Mesendoderm (in vitro differentiated cells): ENCODE data around the gene ZDHHC1.

Experiments
- DNase-seq: peaks from one replicate; pipeline ENCODE4 v3.0.0; 2013
- H2AK5ac ChIP-seq: 2 replicates; pipeline ENCODE4 v1.6.1; 2013; ENCODE audit warnings: low read length, inconsistent platforms
- H2BK120ac ChIP-seq: 2 replicates; pipeline ENCODE4 v1.6.1; 2013; ENCODE audit warnings: low read depth, mild to moderate bottlenecking, low read length, moderate library complexity, mixed read lengths
- H2BK15ac ChIP-seq: replicated peaks from 2 replicates; pipeline ENCODE4 v1.6.1; 2013; ENCODE audit warnings: low read depth, mild to moderate bottlenecking, moderate library complexity
- H2BK5ac ChIP-seq: 2 replicates; pipeline ENCODE4 v1.6.1; 2013; ENCODE audit warnings: low read length, inconsistent platforms
- H3K18ac ChIP-seq: 2 replicates; pipeline ENCODE4 v1.6.1; 2013; ENCODE audit warnings: mild to moderate bottlenecking, low read length, mixed read lengths
- H3K23ac ChIP-seq: one replicate; pipeline ENCODE4 v1.6.1; 2013; ENCODE audit warnings: low read length
- H3K27ac ChIP-seq: 2 replicates; pipeline ENCODE4 v1.5.1; 2013; ENCODE audit warnings: low read depth, mild to moderate bottlenecking, inconsistent platforms, low read length, moderate library complexity
- H3K27me3 ChIP-seq: 2 replicates; pipeline ENCODE4 v1.6.1; 2013; ENCODE audit warnings: low read length, control low read depth, mild to moderate bottlenecking, inconsistent platforms; ENCODE audit not compliant: insufficient read depth, poor library complexity
- H3K36me3 ChIP-seq: 2 replicates; pipeline ENCODE4 v1.6.1; 2013; ENCODE audit warnings: low read length, inconsistent platforms; ENCODE audit not compliant: control insufficient read depth, insufficient read depth
- H3K4ac ChIP-seq: one replicate; pipeline ENCODE4 v1.6.1; 2013; ENCODE audit warnings: low read depth, mild to moderate bottlenecking, low read length, moderate library complexity
- H3K4me1 ChIP-seq: 2 replicates; pipeline ENCODE4 v1.6.1; 2013; ENCODE audit warnings: low read depth, low read length, inconsistent platforms; ENCODE audit not compliant: control insufficient read depth
- H3K4me2 ChIP-seq: 2 replicates; pipeline ENCODE4 v1.6.1; 2013; ENCODE audit warnings: low read length
- H3K4me3 ChIP-seq: 2 replicates; pipeline ENCODE4 v1.5.1; 2013; ENCODE audit warnings: mild to moderate bottlenecking, low read length
- H3K56ac ChIP-seq: one replicate; pipeline ENCODE4 v1.6.1; 2013; ENCODE audit warnings: low read length
- H3K79me1 ChIP-seq: 2 replicates; pipeline ENCODE4 v1.6.1; 2013; ENCODE audit warnings: low read length, inconsistent platforms
- H3K79me2 ChIP-seq: 2 replicates; pipeline ENCODE4 v1.6.1; 2013; ENCODE audit warnings: mild to moderate bottlenecking, low read length; ENCODE audit not compliant: control insufficient read depth, insufficient read depth
- H3K9ac ChIP-seq: 2 replicates; pipeline ENCODE4 v1.6.1; 2013; ENCODE audit warnings: low read length, inconsistent platforms
- H4K5ac ChIP-seq: one replicate; pipeline ENCODE4 v1.6.1; 2013; ENCODE audit warnings: low read length
- H4K8ac ChIP-seq: one replicate; pipeline ENCODE4 v1.6.1; 2013; ENCODE audit warnings: low read depth, mild to moderate bottlenecking, control low read depth, low read length, moderate library complexity
- WGBS: extraction: QIAGEN DNeasy Blood & Tissue Kit; methylation state at CpG from one replicate; pipeline ENCODE4 v1.1.7; 2013; ENCODE audit warnings: low lambda C conversion rate, missing lambda C conversion rate; ENCODE audit not compliant: insufficient coverage; ENCODE audit errors: extremely low coverage; 5-methylcytosine and 5-hydroxymethylcytosine counted together

ZDHHC1 gene

DNA sequence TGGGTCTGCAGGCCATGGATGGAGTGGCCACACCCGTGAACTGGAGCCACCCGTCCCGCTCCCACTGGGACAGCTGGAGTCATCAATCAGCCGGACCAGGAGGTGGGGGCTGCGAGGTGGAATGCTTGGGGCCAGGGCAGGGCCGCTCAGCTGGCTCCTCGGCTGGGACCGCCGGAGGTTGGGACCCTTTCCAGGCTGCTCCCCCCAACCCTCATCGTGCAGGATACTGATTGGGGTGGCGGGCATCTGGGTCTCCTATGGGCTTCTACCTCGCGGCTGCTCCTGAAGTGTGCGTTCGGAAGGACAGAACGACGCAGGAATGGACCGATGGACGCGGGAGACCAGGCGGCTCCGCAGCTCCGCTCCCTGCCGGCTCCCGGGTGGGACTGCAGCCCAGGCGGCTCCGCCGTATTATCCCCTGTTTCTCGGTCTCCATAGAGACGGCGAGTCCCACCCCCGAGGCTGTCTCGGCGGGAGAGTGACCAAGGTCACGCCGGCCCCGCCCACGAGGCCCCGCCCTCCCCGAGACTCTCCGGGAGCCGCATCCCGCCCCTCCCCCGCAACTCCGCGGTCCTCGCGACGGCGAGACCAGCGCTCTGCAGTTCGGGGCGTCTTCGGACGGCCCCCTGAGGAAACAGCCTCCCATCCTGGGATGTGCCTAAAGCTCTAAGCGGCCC, 23.0 kb downstream of the ZDHHC1 start, which contains the start of gene TPPP3:
Gene TPPP3 (minus strand): TSS at position 388 of the 677 bp plus-strand sequence. CDS start 2,387 bp downstream, outside the sequence.
- H3K27me3 ChIP-seq = peaks cover 20% of the 10 kb centered on the region
- no peak within 1 kb of the TSS for H3K27ac ChIP-seq

DNA sequence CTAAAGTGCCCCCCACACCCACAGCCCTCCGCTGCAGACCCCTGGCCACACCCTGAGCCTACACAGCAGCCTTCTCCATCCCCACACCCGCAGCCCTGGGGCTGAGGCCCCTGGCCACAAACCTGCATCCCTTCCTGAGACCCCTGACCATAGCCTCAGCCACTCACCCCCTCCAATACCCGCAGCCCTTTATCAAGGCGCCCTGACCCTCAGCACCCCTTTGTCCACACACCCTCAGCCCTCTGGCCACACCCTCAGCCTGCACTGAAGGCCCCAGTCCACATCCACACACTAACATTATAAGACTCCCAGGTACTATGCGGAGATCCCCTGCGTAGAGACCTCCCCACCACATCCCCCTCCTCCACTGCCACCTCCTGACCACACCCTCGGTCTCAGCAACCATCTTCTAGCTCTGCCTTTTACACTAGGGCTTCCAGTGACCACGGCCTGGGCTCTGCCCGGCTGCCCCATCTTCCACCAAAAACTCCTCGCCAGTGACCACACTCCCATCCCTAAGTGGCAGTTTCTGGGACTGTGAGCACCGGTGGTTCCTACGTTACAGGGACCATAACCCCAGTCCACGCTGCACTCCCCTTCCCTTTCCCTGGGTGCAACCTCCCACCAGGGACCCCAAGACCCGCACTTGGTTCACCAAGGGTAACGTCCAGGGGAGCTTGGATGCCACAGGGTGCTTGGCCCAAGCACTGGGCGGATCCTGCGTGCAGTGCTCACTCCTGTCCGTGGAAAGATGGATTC, 23.8 kb downstream of the ZDHHC1 start:
- Histone ChIP-seq H3K56ac (no peak overlapping the region), H3K4me1 (peaks cover 1% of the 10 kb centered on the region), H3K36me3 (no peaks in the 10 kb centered on the region), H3K27ac (no peak overlapping the region), H3K23ac (no peak overlapping the region), H3K79me2 (no peaks in the 10 kb centered on the region), H2BK15ac (no peak overlapping the region), H2BK5ac (no peak overlapping the region), H3K4me3 (no peak overlapping the region), H3K79me1 (no peaks in the 10 kb centered on the region), H4K8ac (no peak overlapping the region), H3K9ac (no peak overlapping the region), H2BK120ac (no peak overlapping the region), H3K27me3 (peaks cover 20% of the 10 kb centered on the region), H2AK5ac (no peak overlapping the region), H3K18ac (no peak overlapping the region), H4K5ac (no peak overlapping the region), H3K4me2 (no peak overlapping the region), H3K4ac (no peak overlapping the region)
- no peak for DNase-seq
- no CpG with 5 or more reads among the region's 18 CpGs for WGBS

More for the DNA sequence above, 23.0 kb downstream of the ZDHHC1 start, which contains the start of gene TPPP3:
- Histone ChIP-seq H3K23ac (no peak within 1 kb of the TSS), H2BK5ac (no peak within 1 kb of the TSS), H3K18ac (no peak within 1 kb of the TSS), H3K79me1 (no peaks in the 10 kb centered on the region), H4K5ac (no peak within 1 kb of the TSS), H4K8ac (no peak within 1 kb of the TSS), H3K79me2 (no peaks in the 10 kb centered on the region), H3K56ac (peak within 1 kb of the TSS; percentile 64), H3K4me3 (no peak within 1 kb of the TSS), H3K4me2 (peak within 1 kb of the TSS; percentile 46), H3K4me1 (peaks cover 1% of the 10 kb centered on the region), H3K36me3 (no peaks in the 10 kb centered on the region), H3K9ac (peak within 1 kb of the TSS; percentile 21), H2BK15ac (no peak within 1 kb of the TSS), H2BK120ac (no peak within 1 kb of the TSS), H3K4ac (no peak within 1 kb of the TSS), H2AK5ac (no peak within 1 kb of the TSS)
- WGBS = no CpG with 5 or more reads among the region's 56 CpGs
- DNase-seq = peak; percentile 91

DNA sequence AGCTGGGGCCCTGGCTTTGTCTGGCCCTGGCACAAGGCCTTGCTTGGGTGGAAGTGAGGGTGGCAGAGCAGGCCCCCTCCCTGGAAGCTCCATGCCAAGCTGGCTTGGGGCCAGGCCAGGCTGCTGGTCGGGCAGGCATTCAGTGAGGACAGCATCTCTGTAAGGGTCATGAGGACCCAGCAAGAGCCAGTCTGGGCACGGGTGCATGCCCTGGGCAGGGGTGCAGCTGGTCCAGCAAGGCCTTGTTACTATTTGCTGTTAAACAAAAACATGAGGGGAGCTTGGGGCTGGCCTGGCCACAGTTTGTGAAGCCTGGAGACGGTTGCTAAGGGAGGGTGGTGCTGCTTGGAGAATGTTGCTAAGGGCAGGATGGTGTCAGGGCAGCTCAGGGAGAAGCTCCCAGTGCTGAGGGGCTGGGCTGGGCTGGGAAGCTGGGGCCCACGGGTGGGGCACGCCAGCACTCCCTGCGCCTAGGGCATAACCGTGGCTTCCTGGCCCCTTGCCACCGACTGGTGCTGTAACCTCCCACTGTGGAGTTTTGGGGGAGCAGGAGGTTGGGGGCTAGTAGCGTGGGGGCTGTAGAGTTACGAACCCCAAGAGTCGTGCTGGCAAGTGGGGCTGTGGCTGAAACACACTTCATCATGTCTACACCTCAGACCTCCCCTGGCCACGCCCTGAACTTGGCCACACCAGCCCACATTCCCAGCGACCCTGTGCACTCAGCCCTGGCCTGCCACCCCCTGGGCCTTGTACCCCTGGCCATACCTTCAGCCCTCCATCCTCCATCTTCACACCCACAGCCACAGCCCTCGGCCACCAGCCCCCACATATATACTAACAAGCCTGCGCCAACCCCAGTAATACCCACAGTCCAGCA, 24.6 kb downstream of the ZDHHC1 start:
- Histone ChIP-seq H3K56ac (no peak overlapping the region), H3K27ac (no peak overlapping the region), H2AK5ac (no peak overlapping the region), H3K36me3 (no peaks in the 10 kb centered on the region), H3K79me1 (no peaks in the 10 kb centered on the region), H3K27me3 (peaks cover 20% of the 10 kb centered on the region), H3K4me1 (peaks cover 1% of the 10 kb centered on the region), H3K4me3 (no peak overlapping the region), H2BK15ac (no peak overlapping the region), H2BK5ac (no peak overlapping the region), H3K4me2 (no peak overlapping the region), H3K9ac (no peak overlapping the region), H3K4ac (no peak overlapping the region), H2BK120ac (no peak overlapping the region), H4K8ac (no peak overlapping the region), H3K79me2 (no peaks in the 10 kb centered on the region), H3K18ac (no peak overlapping the region), H4K5ac (no peak overlapping the region), H3K23ac (no peak overlapping the region)
- peak; percentile 33 for DNase-seq
- no CpG with 5 or more reads among the region's 15 CpGs for WGBS

DNA sequence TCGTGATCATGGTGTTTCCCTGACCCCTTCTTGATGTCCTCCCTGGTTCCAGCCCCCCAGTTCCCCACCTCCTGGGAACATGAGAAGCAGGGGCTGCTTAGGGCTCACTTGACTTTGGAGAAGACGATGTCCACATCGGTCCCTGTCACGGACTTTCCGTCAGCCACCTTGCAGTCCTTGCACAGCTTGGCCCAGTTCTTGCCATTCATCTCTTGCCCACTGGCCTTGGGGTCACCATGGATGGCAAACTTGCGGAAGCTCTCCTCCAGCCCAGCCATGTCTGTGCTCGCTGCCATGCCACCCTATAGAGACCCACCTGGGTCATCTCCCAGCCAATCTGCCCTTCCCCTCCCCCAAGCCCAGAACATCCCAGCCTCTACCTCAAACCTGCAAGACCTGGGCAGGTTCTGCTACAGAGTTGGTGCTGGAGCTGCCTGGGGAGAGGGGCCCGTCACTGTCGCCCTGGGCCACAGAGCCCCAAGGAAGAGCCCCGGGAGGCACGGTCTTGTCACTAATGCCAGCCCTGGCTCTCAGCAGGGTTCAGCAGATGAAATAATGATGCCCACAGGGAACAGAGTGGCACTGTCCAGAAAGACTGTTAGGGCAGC, 25.4 kb downstream of the ZDHHC1 start:
- Histone ChIP-seq H3K23ac (no peak overlapping the region), H3K27ac (no peak overlapping the region), H3K4me1 (no peaks in the 10 kb centered on the region), H3K79me2 (no peaks in the 10 kb centered on the region), H4K5ac (no peak overlapping the region), H3K9ac (no peak overlapping the region), H3K4ac (no peak overlapping the region), H2BK15ac (no peak overlapping the region), H2AK5ac (no peak overlapping the region), H3K36me3 (no peaks in the 10 kb centered on the region), H3K27me3 (peaks cover 20% of the 10 kb centered on the region), H3K79me1 (no peaks in the 10 kb centered on the region), H2BK120ac (no peak overlapping the region), H3K56ac (no peak overlapping the region), H3K4me3 (no peak overlapping the region), H2BK5ac (no peak overlapping the region), H3K4me2 (no peak overlapping the region), H3K18ac (no peak overlapping the region), H4K8ac (no peak overlapping the region)
- no peak for DNase-seq
- no CpG with 5 or more reads among the region's 11 CpGs for WGBS

DNA sequence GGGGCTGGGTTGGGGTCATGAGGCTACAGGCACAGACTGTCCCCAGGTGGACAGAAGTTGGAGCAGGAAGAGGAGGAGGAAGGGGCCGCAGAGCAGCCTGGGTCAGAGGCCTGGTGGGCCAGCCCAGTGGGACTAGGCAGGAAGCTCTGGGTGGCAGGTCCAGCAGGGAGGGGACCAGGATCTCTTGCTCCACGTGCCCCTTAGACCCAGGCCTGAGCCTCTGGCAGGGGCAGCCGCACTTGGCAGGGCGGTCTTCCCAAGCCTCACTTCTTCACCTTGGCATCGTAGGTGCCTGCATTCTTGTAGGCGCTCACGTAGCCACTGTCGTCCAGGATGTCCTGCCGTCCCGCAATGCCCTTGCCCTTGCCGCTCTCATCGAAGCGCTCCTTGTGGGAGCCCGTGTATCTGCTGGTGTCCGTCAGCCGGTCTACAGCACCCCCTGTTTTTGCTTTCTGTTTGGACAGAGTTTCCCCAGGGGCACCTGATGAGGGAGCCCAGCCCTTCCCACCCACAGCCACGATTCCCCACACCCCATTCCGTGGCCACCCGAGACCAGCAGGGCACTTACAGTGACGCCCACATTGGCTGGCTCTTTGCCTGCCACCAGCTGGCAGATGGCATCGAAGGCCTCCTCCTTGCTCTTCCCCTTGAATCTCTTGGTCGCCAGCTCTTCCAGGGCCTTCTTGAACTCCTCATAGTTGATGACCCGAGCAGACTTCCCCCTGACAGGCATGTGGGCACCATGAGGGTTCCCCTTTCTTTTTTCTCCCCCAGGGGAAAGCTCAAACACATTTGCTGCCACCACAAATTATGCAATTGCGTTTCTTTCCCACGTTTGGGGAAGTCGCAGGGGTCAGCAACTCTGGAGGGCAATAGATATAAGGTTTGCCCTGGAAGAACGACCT, 26.1 kb downstream of the ZDHHC1 start:
- Histone ChIP-seq H3K36me3 (no peaks in the 10 kb centered on the region), H3K4me2 (no peak overlapping the region), H3K4ac (no peak overlapping the region), H3K27me3 (peaks cover 17% of the 10 kb centered on the region), H3K4me1 (no peaks in the 10 kb centered on the region), H3K23ac (no peak overlapping the region), H4K8ac (no peak overlapping the region), H3K27ac (no peak overlapping the region), H3K4me3 (no peak overlapping the region), H2AK5ac (no peak overlapping the region), H3K79me2 (no peaks in the 10 kb centered on the region), H2BK15ac (no peak overlapping the region), H2BK5ac (no peak overlapping the region), H3K18ac (no peak overlapping the region), H3K56ac (no peak overlapping the region), H2BK120ac (no peak overlapping the region), H4K5ac (no peak overlapping the region), H3K9ac (no peak overlapping the region), H3K79me1 (no peaks in the 10 kb centered on the region)
- no peak for DNase-seq
- no CpG with 5 or more reads among the region's 27 CpGs for WGBS
